Naive B cell (primary cell): ENCODE data around the gene DUSP15. TPM values are rescaled to one million over a fixed set of nuclear protein-coding genes. Genes with fewer than 3 reads are reported as not detected.

Experiments
- ATAC-seq, 2 donors: fragments of 150-1000 bp; cut with Tn5 transposase; 2 replicates each; pipeline ENCODE4 v1.10.0; 2021; ENCODE audit warnings: low read depth in 2 of 2, mild to moderate bottlenecking in 2 of 2, moderate library complexity in 2 of 2
- DNase-seq: peaks from one replicate; pipeline ENCODE4 v3.0.0; 2022
- H3K27ac Mint-ChIP-seq, 6 donors: one replicate each; pipeline ENCODE4 v1.8.0; 2020 to 2022; ENCODE audit warnings: mild to moderate bottlenecking in 6 of 6, mixed read lengths in 6 of 6, moderate library complexity in 5 of 6, inconsistent platforms in 2 of 6
- H3K27me3 Mint-ChIP-seq, 3 donors: one replicate each; pipeline ENCODE4 v1.8.0; 2021 to 2022; ENCODE audit warnings: mixed read lengths in 3 of 3, mild to moderate bottlenecking in 1 of 3
- H3K36me3 Mint-ChIP-seq, 2 donors: one replicate each; pipeline ENCODE4 v1.8.0; 2020 to 2022; ENCODE audit warnings: mixed read lengths in 2 of 2, inconsistent platforms in 1 of 2, mild to moderate bottlenecking in 1 of 2
- H3K4me1 Mint-ChIP-seq, 3 donors: one replicate each; pipeline ENCODE4 v1.8.0; 2020 to 2022; ENCODE audit warnings: mixed read lengths in 3 of 3, inconsistent platforms in 1 of 3, mild to moderate bottlenecking in 1 of 3, moderate library complexity in 1 of 3
- H3K4me3 Mint-ChIP-seq, 8 donors: one replicate each; pipeline ENCODE4 v1.8.0; 2020 to 2022; ENCODE audit warnings: mild to moderate bottlenecking in 8 of 8, mixed read lengths in 8 of 8, moderate library complexity in 8 of 8, inconsistent platforms in 2 of 8
- H3K9me3 Mint-ChIP-seq, 7 donors: one replicate each; pipeline ENCODE4 v1.8.0; 2020 to 2022; ENCODE audit warnings: mixed read lengths in 7 of 7, mild to moderate bottlenecking in 5 of 7, inconsistent platforms in 2 of 7, moderate library complexity in 1 of 7
- polyA plus RNA-seq, 6 donors: library from polyadenylated mRNA; unstranded; fragments of 300-500 nt; fragmentation: Illumina TruSeq; gene quantifications; one replicate each; pipeline ENCODE4 v1.2.3, GENCODE V29; 2021; ENCODE audit warnings: low read depth in 6 of 6

DUSP15 gene
- polyA plus RNA-seq, 6 donors from 2014 or later, result 1.7 TPM; not detected in 5

- DNase-seq (no peak), ATAC-seq (no peak)
- Mint-ChIP-seq H3K27me3 (peaks cover 0 to 11% (median 0%) of the 10 kb centered on the region in 3 donors), H3K9me3 (no peaks in the 10 kb centered on the region), H3K4me1 (peaks cover 0 to 11% (median 4%) of the 10 kb centered on the region in 3 donors), H3K36me3 (no peaks in the 10 kb centered on the region), H3K27ac (no peak overlapping the region), H3K4me3 (no peak overlapping the region)
Observed at GRCh38 chr20:31826074-31826473, 44.3 kb downstream of the DUSP15 start.

GRCh38 chr20:31824554-31825313 lies 45.6 kb downstream of the DUSP15 start:
- Mint-ChIP-seq H3K27ac (no peak overlapping the region), H3K27me3 (peaks cover 0 to 11% (median 0%) of the 10 kb centered on the region in 3 donors), H3K9me3 (no peaks in the 10 kb centered on the region), H3K4me1 (peaks cover 0 to 11% (median 4%) of the 10 kb centered on the region in 3 donors), H3K4me3 (no peak overlapping the region), H3K36me3 (no peaks in the 10 kb centered on the region)
- ATAC-seq (no peak), DNase-seq (no peak)

- no peaks in the 10 kb centered on the region for H3K9me3 Mint-ChIP-seq
- H3K27ac Mint-ChIP-seq, result peak overlapping the region in 1 of 6 donors; percentile 20
- H3K4me3 Mint-ChIP-seq, result no peak overlapping the region
- no peak for ATAC-seq
- no peaks in the 10 kb centered on the region for H3K36me3 Mint-ChIP-seq
- H3K27me3 Mint-ChIP-seq, result peaks cover 0 to 11% (median 0%) of the 10 kb centered on the region in 3 donors
- peaks cover 0 to 11% (median 4%) of the 10 kb centered on the region in 3 donors for H3K4me1 Mint-ChIP-seq
- DNase-seq, result no peak
Observed at GRCh38 chr20:31824125-31824485, 46.2 kb downstream of the DUSP15 start.

- DNase-seq (no peak), ATAC-seq (no peak)
- H3K9me3 Mint-ChIP-seq, result no peaks in the 10 kb centered on the region
- H3K36me3 Mint-ChIP-seq, result no peaks in the 10 kb centered on the region
- H3K4me3 Mint-ChIP-seq, result no peak overlapping the region
- peaks cover 0 to 11% (median 0%) of the 10 kb centered on the region in 3 donors for H3K27me3 Mint-ChIP-seq
- H3K27ac Mint-ChIP-seq, result no peak overlapping the region
- peaks cover 0 to 11% (median 4%) of the 10 kb centered on the region in 3 donors for H3K4me1 Mint-ChIP-seq
Observed at GRCh38 chr20:31823360-31824124, 46.8 kb downstream of the DUSP15 start.

GRCh38 chr20:31822421-31823330 lies 47.7 kb downstream of the DUSP15 start:
- ATAC-seq (peak; percentile 89 to 90), DNase-seq (peak; percentile 70)
- Mint-ChIP-seq H3K9me3 (no peaks in the 10 kb centered on the region), H3K4me1 (peaks cover 0 to 11% (median 4%) of the 10 kb centered on the region in 3 donors), H3K27me3 (peaks cover 0 to 11% (median 0%) of the 10 kb centered on the region in 3 donors), H3K27ac (peak overlapping the region in 1 of 6 donors; percentile 34), H3K36me3 (no peaks in the 10 kb centered on the region), H3K4me3 (peak overlapping the region in 2 of 8 donors; percentile 22 to 64)

- ATAC-seq, result no peak
- H3K4me1 Mint-ChIP-seq, result peaks cover 0 to 11% (median 4%) of the 10 kb centered on the region in 3 donors
- peaks cover 0 to 11% (median 0%) of the 10 kb centered on the region in 3 donors for H3K27me3 Mint-ChIP-seq
- no peak for DNase-seq
- no peak overlapping the region for H3K4me3 Mint-ChIP-seq
- H3K27ac Mint-ChIP-seq, result peak overlapping the region in 1 of 6 donors; percentile 20
- no peaks in the 10 kb centered on the region for H3K9me3 Mint-ChIP-seq
- H3K36me3 Mint-ChIP-seq, result no peaks in the 10 kb centered on the region
Observed at GRCh38 chr20:31821427-31821826, 48.9 kb downstream of the DUSP15 start.

- Mint-ChIP-seq H3K27ac (no peak overlapping the region), H3K4me3 (no peak overlapping the region), H3K4me1 (peaks cover 0 to 11% (median 4%) of the 10 kb centered on the region in 3 donors), H3K9me3 (no peaks in the 10 kb centered on the region), H3K36me3 (no peaks in the 10 kb centered on the region), H3K27me3 (peaks cover 0 to 11% (median 0%) of the 10 kb centered on the region in 3 donors)
- DNase-seq (no peak), ATAC-seq (no peak)
Observed at GRCh38 chr20:31820228-31820627, 50.1 kb downstream of the DUSP15 start.

GRCh38 chr20:31819083-31819784 lies 51.1 kb downstream of the DUSP15 start, which contains the start of gene MYLK2:
Gene MYLK2, plus strand, starts transcription at chr20:31819356. Its CDS starts 225 bp downstream, at chr20:31819581.
- H3K4me1 Mint-ChIP-seq, result peaks cover 0 to 11% (median 4%) of the 10 kb centered on the region in 3 donors
- no peaks in the 10 kb centered on the region for H3K36me3 Mint-ChIP-seq
- DNase-seq, result no peak
- H3K9me3 Mint-ChIP-seq, result no peaks in the 10 kb centered on the region
- peaks cover 0 to 11% (median 0%) of the 10 kb centered on the region in 3 donors for H3K27me3 Mint-ChIP-seq
- no peak within 1 kb of the TSS for H3K27ac Mint-ChIP-seq
- H3K4me3 Mint-ChIP-seq, result no peak within 1 kb of the TSS
- ATAC-seq, result no peak

- no peak overlapping the region for H3K27ac Mint-ChIP-seq
- no peaks in the 10 kb centered on the region for H3K36me3 Mint-ChIP-seq
- H3K4me1 Mint-ChIP-seq, result peaks cover 0 to 11% (median 4%) of the 10 kb centered on the region in 3 donors
- peaks cover 0 to 11% (median 0%) of the 10 kb centered on the region in 3 donors for H3K27me3 Mint-ChIP-seq
- no peak for DNase-seq
- ATAC-seq, result no peak
- no peaks in the 10 kb centered on the region for H3K9me3 Mint-ChIP-seq
- H3K4me3 Mint-ChIP-seq, result no peak overlapping the region
Observed at GRCh38 chr20:31818376-31818908, 51.9 kb downstream of the DUSP15 start.

- ATAC-seq, result no peak
- H3K4me1 Mint-ChIP-seq, result peaks cover 0 to 4% (median 0%) of the 10 kb centered on the region in 3 donors
- no peaks in the 10 kb centered on the region for H3K9me3 Mint-ChIP-seq
- peaks cover 0 to 11% (median 0%) of the 10 kb centered on the region in 3 donors for H3K27me3 Mint-ChIP-seq
- DNase-seq, result no peak
- no peaks in the 10 kb centered on the region for H3K36me3 Mint-ChIP-seq
- H3K4me3 Mint-ChIP-seq, result no peak overlapping the region
- no peak overlapping the region for H3K27ac Mint-ChIP-seq
Observed at GRCh38 chr20:31817461-31817860, 52.9 kb downstream of the DUSP15 start.

- no peak overlapping the region for H3K27ac Mint-ChIP-seq
- H3K36me3 Mint-ChIP-seq, result no peaks in the 10 kb centered on the region
- peaks cover 0 to 2% (median 0%) of the 10 kb centered on the region in 3 donors for H3K27me3 Mint-ChIP-seq
- no peak overlapping the region for H3K4me3 Mint-ChIP-seq
- H3K4me1 Mint-ChIP-seq, result no peaks in the 10 kb centered on the region
- no peaks in the 10 kb centered on the region for H3K9me3 Mint-ChIP-seq
- DNase-seq, result no peak
- no peak for ATAC-seq
Observed at GRCh38 chr20:31816221-31816620, 54.1 kb downstream of the DUSP15 start.

GRCh38 chr20:31815408-31816188 lies 54.7 kb downstream of the DUSP15 start:
- Mint-ChIP-seq H3K9me3 (no peaks in the 10 kb centered on the region), H3K27ac (peak overlapping the region in 1 of 6 donors; percentile 63), H3K4me1 (no peaks in the 10 kb centered on the region), H3K27me3 (no peaks in the 10 kb centered on the region), H3K4me3 (no peak overlapping the region), H3K36me3 (no peaks in the 10 kb centered on the region)
- DNase-seq (no peak), ATAC-seq (no peak)
